Karpas-422 (cell line): ENCODE data around the gene CTBP2. TPM values are rescaled to one million over a fixed set of nuclear protein-coding genes. Genes with fewer than 3 reads are reported as not detected.

Source experiments
- DNase-seq: peaks from one replicate; pipeline ENCODE4 v3.0.0-alpha.2; 2015
- H2AFZ ChIP-seq: fragments of 200-600 bp; sonication (generic); 2 replicates; pipeline ENCODE4 v1.6.1; 2014; ENCODE audit warnings: antibody characterized with exemption, low read length, mixed read lengths
- H3K27ac ChIP-seq: fragments of 200-600 bp; sonication (generic); 2 replicates; pipeline ENCODE4 v1.5.1; 2014; ENCODE audit warnings: mild to moderate bottlenecking, low read length, moderate library complexity
- H3K27me3 ChIP-seq: fragments of 200-600 bp; sonication (generic); 2 replicates; pipeline ENCODE4 v1.6.1; 2014; ENCODE audit warnings: low read length, mixed read lengths
- H3K36me3 ChIP-seq: fragments of 200-600 bp; sonication (generic); 2 replicates; pipeline ENCODE4 v1.6.1; 2014; ENCODE audit warnings: low read length, mixed read lengths; ENCODE audit not compliant: insufficient read depth
- H3K4me1 ChIP-seq: fragments of 200-600 bp; sonication (generic); 2 replicates; pipeline ENCODE4 v1.6.1; 2014; ENCODE audit warnings: mild to moderate bottlenecking, low read length, mixed read lengths
- H3K4me2 ChIP-seq: fragments of 200-600 bp; sonication (generic); 2 replicates; pipeline ENCODE4 v1.6.1; 2014; ENCODE audit warnings: low read length, low read depth, mild to moderate bottlenecking; ENCODE audit not compliant: poor library complexity, severe bottlenecking
- H3K4me3 ChIP-seq: fragments of 200-600 bp; sonication (generic); 2 replicates; pipeline ENCODE4 v1.5.1; 2014; ENCODE audit warnings: mild to moderate bottlenecking, antibody characterized with exemption, low read length, mixed read lengths
- H3K79me2 ChIP-seq: fragments of 200-600 bp; sonication (generic); 2 replicates; pipeline ENCODE4 v1.6.1; 2014; ENCODE audit warnings: mild to moderate bottlenecking, low read length, mixed read lengths
- H3K9ac ChIP-seq: fragments of 200-600 bp; sonication (generic); 2 replicates; pipeline ENCODE4 v1.6.0; 2014; ENCODE audit warnings: low read length
- H3K9me2 ChIP-seq: fragments of 200-600 bp; sonication (generic), shearing (Covaris generic); replicated peaks from 2 replicates; pipeline ENCODE4 v1.6.0; 2014; ENCODE audit warnings: mild to moderate bottlenecking, low read length, moderate library complexity; ENCODE audit not compliant: insufficient read depth
- H3K9me3 ChIP-seq: fragments of 300-700, 200-600 bp; sonication (generic); 2 replicates; pipeline ENCODE4 v1.6.1; 2014; ENCODE audit warnings: low read length, mixed read lengths
- H4K20me1 ChIP-seq: fragments of 200-600 bp; sonication (generic); 2 replicates; pipeline ENCODE4 v1.6.1; 2014; ENCODE audit warnings: mild to moderate bottlenecking, antibody characterized with exemption, low read length, low read depth; ENCODE audit not compliant: insufficient read depth
- total RNA-seq: library from RNA; depleted of rRNA; stranded (reverse); fragments of >200 nt; shearing (Covaris generic); gene quantifications from 2 replicates; pipeline ENCODE4 v1.2.3, GENCODE V29; 2014; ENCODE audit warnings: low replicate concordance

Gene CTBP2
- total RNA-seq, 1 experiment from 2014 or later: 0.15 TPM

GRCh38 chr10:125103466-125103865 is 56.9 kb downstream of the CTBP2 start:
- no peak overlapping the region for H2AFZ ChIP-seq
- no peaks in the 10 kb centered on the region for H3K4me1 ChIP-seq
- H3K27me3 ChIP-seq: no peaks in the 10 kb centered on the region
- no peaks in the 10 kb centered on the region for H4K20me1 ChIP-seq
- H3K4me3 ChIP-seq: no peak overlapping the region
- DNase-seq: no peak
- no peak overlapping the region for H3K27ac ChIP-seq
- H3K9me2 ChIP-seq: no peaks in the 10 kb centered on the region
- H3K79me2 ChIP-seq: no peaks in the 10 kb centered on the region
- no peaks in the 10 kb centered on the region for H3K36me3 ChIP-seq
- H3K9me3 ChIP-seq: no peaks in the 10 kb centered on the region
- no peak overlapping the region for H3K4me2 ChIP-seq
- H3K9ac ChIP-seq: no peak overlapping the region

GRCh38 chr10:125102821-125103220 is 57.5 kb downstream of the CTBP2 start:
- H4K20me1 ChIP-seq: no peaks in the 10 kb centered on the region
- H3K79me2 ChIP-seq: no peaks in the 10 kb centered on the region

GRCh38 chr10:125102246-125102645 is 58.1 kb downstream of the CTBP2 start:
- Histone ChIP-seq H3K4me2 (no peak overlapping the region), H2AFZ (no peak overlapping the region), H3K27ac (no peak overlapping the region), H3K27me3 (no peaks in the 10 kb centered on the region), H4K20me1 (no peaks in the 10 kb centered on the region), H3K9me2 (no peaks in the 10 kb centered on the region), H3K4me3 (no peak overlapping the region), H3K4me1 (no peaks in the 10 kb centered on the region), H3K36me3 (no peaks in the 10 kb centered on the region), H3K9me3 (no peaks in the 10 kb centered on the region), H3K79me2 (no peaks in the 10 kb centered on the region), H3K9ac (no peak overlapping the region)
- no peak for DNase-seq

More at GRCh38 chr10:125102821-125103220, 57.5 kb downstream of the CTBP2 start:
- Histone ChIP-seq H3K4me1 (no peaks in the 10 kb centered on the region), H3K4me3 (no peak overlapping the region), H3K27ac (no peak overlapping the region), H3K4me2 (no peak overlapping the region), H3K9ac (no peak overlapping the region), H3K27me3 (no peaks in the 10 kb centered on the region), H3K9me3 (no peaks in the 10 kb centered on the region), H2AFZ (no peak overlapping the region), H3K9me2 (no peaks in the 10 kb centered on the region), H3K36me3 (no peaks in the 10 kb centered on the region)
- DNase-seq: no peak

- Histone ChIP-seq H3K27me3 (no peaks in the 10 kb centered on the region), H3K9ac (no peak overlapping the region), H3K4me1 (no peaks in the 10 kb centered on the region), H3K79me2 (no peaks in the 10 kb centered on the region), H3K36me3 (no peaks in the 10 kb centered on the region), H3K4me3 (no peak overlapping the region), H2AFZ (no peak overlapping the region), H3K9me2 (no peaks in the 10 kb centered on the region), H4K20me1 (no peaks in the 10 kb centered on the region), H3K4me2 (no peak overlapping the region), H3K27ac (no peak overlapping the region), H3K9me3 (no peaks in the 10 kb centered on the region)
- no peak for DNase-seq
These were observed 58.8 kb downstream of the CTBP2 start for GRCh38 chr10:125101581-125101980.

GRCh38 chr10:125101049-125101448 is 59.3 kb downstream of the CTBP2 start:
- H3K79me2 ChIP-seq: no peaks in the 10 kb centered on the region

GRCh38 chr10:125097409-125098070 is 62.8 kb downstream of the CTBP2 start:
- no peak for DNase-seq
- H4K20me1 ChIP-seq: no peaks in the 10 kb centered on the region
- no peaks in the 10 kb centered on the region for H3K4me1 ChIP-seq

More at GRCh38 chr10:125101049-125101448, 59.3 kb downstream of the CTBP2 start:
- H4K20me1 ChIP-seq: no peaks in the 10 kb centered on the region
- no peaks in the 10 kb centered on the region for H3K27me3 ChIP-seq
- no peak overlapping the region for H3K4me2 ChIP-seq
- no peaks in the 10 kb centered on the region for H3K9me3 ChIP-seq
- H3K36me3 ChIP-seq: no peaks in the 10 kb centered on the region
- DNase-seq: no peak
- H2AFZ ChIP-seq: no peak overlapping the region
- no peaks in the 10 kb centered on the region for H3K9me2 ChIP-seq
- H3K4me3 ChIP-seq: no peak overlapping the region
- H3K4me1 ChIP-seq: no peaks in the 10 kb centered on the region
- H3K9ac ChIP-seq: no peak overlapping the region
- H3K27ac ChIP-seq: no peak overlapping the region

GRCh38 chr10:125096975-125097374 is 63.4 kb downstream of the CTBP2 start:
- no peak overlapping the region for H3K4me3 ChIP-seq
- H3K36me3 ChIP-seq: no peaks in the 10 kb centered on the region
- no peaks in the 10 kb centered on the region for H3K9me3 ChIP-seq
- H2AFZ ChIP-seq: no peak overlapping the region
- no peak overlapping the region for H3K4me2 ChIP-seq
- no peaks in the 10 kb centered on the region for H3K4me1 ChIP-seq
- no peak overlapping the region for H3K27ac ChIP-seq
- H3K79me2 ChIP-seq: no peaks in the 10 kb centered on the region
- no peaks in the 10 kb centered on the region for H3K27me3 ChIP-seq
- no peak overlapping the region for H3K9ac ChIP-seq
- H4K20me1 ChIP-seq: no peaks in the 10 kb centered on the region
- no peaks in the 10 kb centered on the region for H3K9me2 ChIP-seq
- no peak for DNase-seq

More at GRCh38 chr10:125097409-125098070, 62.8 kb downstream of the CTBP2 start:
- Histone ChIP-seq H3K27me3 (no peaks in the 10 kb centered on the region), H3K9ac (no peak overlapping the region), H3K4me2 (no peak overlapping the region), H2AFZ (no peak overlapping the region), H3K27ac (no peak overlapping the region), H3K79me2 (no peaks in the 10 kb centered on the region), H3K4me3 (no peak overlapping the region), H3K9me3 (no peaks in the 10 kb centered on the region), H3K36me3 (no peaks in the 10 kb centered on the region), H3K9me2 (no peaks in the 10 kb centered on the region)

- no peak for DNase-seq
- Histone ChIP-seq H3K9ac (no peak overlapping the region), H3K4me1 (no peaks in the 10 kb centered on the region), H3K27me3 (no peaks in the 10 kb centered on the region), H3K4me3 (no peak overlapping the region), H3K79me2 (no peaks in the 10 kb centered on the region), H4K20me1 (no peaks in the 10 kb centered on the region), H3K9me3 (no peaks in the 10 kb centered on the region), H3K4me2 (no peak overlapping the region), H3K27ac (no peak overlapping the region), H3K36me3 (no peaks in the 10 kb centered on the region), H3K9me2 (no peaks in the 10 kb centered on the region), H2AFZ (no peak overlapping the region)
These were observed 64.0 kb downstream of the CTBP2 start for GRCh38 chr10:125096371-125096770.
